ENCODE measurements around the gene PIR. TPM values are rescaled to one million over a fixed set of nuclear protein-coding genes. Genes with fewer than 3 reads are reported as not detected.

Gene PIR
- total RNA-seq, 1 donor from 2014 or later: 47.3 TPM

DNA sequence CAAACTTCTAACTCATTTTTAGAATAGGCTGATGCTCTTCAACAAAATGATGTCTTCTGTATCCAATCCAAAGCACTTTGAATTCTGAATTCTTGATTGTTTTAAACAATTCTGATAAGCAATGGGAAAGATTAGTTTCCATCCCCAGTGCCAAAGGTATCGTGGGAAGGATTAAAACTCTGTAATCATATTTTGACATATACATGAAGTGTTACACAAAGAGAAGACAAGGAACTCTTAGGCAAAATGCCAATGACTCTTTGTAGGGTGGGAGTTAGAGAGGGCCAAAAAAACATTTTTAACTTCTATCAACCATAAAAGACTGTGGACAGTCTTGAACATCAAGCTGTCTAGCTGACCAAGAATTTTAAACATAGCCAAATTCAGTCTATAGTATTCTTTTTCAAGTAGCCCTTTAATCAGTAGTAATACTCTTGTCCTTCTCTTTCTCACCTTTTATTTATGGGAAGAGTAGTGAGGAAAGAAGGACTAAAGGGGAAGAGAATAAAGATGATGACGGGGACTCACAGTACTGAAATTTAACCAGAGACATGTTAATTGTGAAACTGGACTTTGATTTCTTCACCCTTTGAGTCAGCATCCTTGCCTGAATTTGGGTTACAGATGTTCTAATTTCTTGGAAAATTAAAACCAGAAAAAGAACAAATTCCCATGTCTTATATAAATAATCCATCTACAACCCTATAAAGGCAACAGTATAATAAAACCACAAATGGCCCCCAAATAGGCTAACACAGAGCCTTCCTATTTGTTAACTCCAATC is 57.1 kb downstream of the PIR start:
- no peaks in the 10 kb centered on the region for H3K4me1 Mint-ChIP-seq (ENCODE audit: unreplicated experiment)
- no peak for DNase-seq (ENCODE audit: low spot score)
- no peaks in the 10 kb centered on the region for H3K9me3 Mint-ChIP-seq (ENCODE audit: unreplicated experiment)
- H3K4me3 Mint-ChIP-seq (ENCODE audit: unreplicated experiment): no peak overlapping the region
- H3K27me3 Mint-ChIP-seq (ENCODE audit: unreplicated experiment): no peaks in the 10 kb centered on the region
- peaks cover 18% of the 10 kb centered on the region for H3K36me3 Mint-ChIP-seq (ENCODE audit: low read depth, unreplicated experiment)
- H3K27ac Mint-ChIP-seq (ENCODE audit: unreplicated experiment): no peak overlapping the region
- TF ChIP-seq CTCF (IDR thresholded peaks at IDR 0.05; ENCODE audit: unreplicated experiment): no peak

GRCh38 chrX:15434205-15434604 is 58.9 kb downstream of the PIR start:
- Mint-ChIP-seq H3K4me3 (ENCODE audit: unreplicated experiment) (no peak overlapping the region), H3K27me3 (ENCODE audit: unreplicated experiment) (no peaks in the 10 kb centered on the region), H3K36me3 (ENCODE audit: low read depth, unreplicated experiment) (peaks cover 18% of the 10 kb centered on the region), H3K9me3 (ENCODE audit: unreplicated experiment) (no peaks in the 10 kb centered on the region), H3K4me1 (ENCODE audit: unreplicated experiment) (peaks cover 8% of the 10 kb centered on the region), H3K27ac (ENCODE audit: unreplicated experiment) (no peak overlapping the region)
- no peak for TF ChIP-seq CTCF (IDR thresholded peaks at IDR 0.05; ENCODE audit: unreplicated experiment)
- DNase-seq (ENCODE audit: low spot score): no peak

DNA sequence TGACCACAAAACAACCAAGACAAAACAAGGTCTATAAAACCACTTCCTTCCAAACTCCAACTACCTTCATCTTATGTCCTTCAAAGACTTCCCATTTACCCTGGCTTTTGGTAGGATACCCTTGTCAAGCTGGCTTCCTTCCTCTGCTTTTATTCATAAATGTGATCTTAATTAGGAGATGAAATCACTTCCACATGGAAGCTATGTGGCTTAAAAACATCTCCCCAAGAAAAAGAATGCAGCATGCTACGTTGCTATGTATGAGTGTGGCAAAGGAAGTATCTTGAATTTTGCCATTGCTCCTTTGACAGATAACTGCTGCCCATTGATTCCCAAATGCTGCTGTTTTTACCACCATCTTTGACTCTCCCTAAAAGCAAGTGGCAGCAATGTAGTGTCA is 62.5 kb downstream of the PIR start:
- Mint-ChIP-seq H3K4me3 (ENCODE audit: unreplicated experiment) (no peak overlapping the region), H3K9me3 (ENCODE audit: unreplicated experiment) (no peaks in the 10 kb centered on the region), H3K36me3 (ENCODE audit: low read depth, unreplicated experiment) (peaks cover 16% of the 10 kb centered on the region), H3K27ac (ENCODE audit: unreplicated experiment) (no peak overlapping the region), H3K4me1 (ENCODE audit: unreplicated experiment) (peaks cover 15% of the 10 kb centered on the region), H3K27me3 (ENCODE audit: unreplicated experiment) (no peaks in the 10 kb centered on the region)
- TF ChIP-seq CTCF (IDR thresholded peaks at IDR 0.05; ENCODE audit: unreplicated experiment): no peak
- no peak for DNase-seq (ENCODE audit: low spot score)

- H3K9me3 Mint-ChIP-seq (ENCODE audit: unreplicated experiment): no peaks in the 10 kb centered on the region
- no peak overlapping the region for H3K4me3 Mint-ChIP-seq (ENCODE audit: unreplicated experiment)
- H3K4me1 Mint-ChIP-seq (ENCODE audit: unreplicated experiment): peaks cover 15% of the 10 kb centered on the region
- H3K27ac Mint-ChIP-seq (ENCODE audit: unreplicated experiment): no peak overlapping the region
- H3K27me3 Mint-ChIP-seq (ENCODE audit: unreplicated experiment): no peaks in the 10 kb centered on the region
- no peak for DNase-seq (ENCODE audit: low spot score)
- no peak for TF ChIP-seq CTCF (IDR thresholded peaks at IDR 0.05; ENCODE audit: unreplicated experiment)
- peaks cover 16% of the 10 kb centered on the region for H3K36me3 Mint-ChIP-seq (ENCODE audit: low read depth, unreplicated experiment)
Measured at GRCh38 chrX:15430076-15430475, 63.1 kb downstream of the PIR start.

GRCh38 chrX:15425024-15425423 is 68.1 kb downstream of the PIR start:
- Mint-ChIP-seq H3K36me3 (ENCODE audit: low read depth, unreplicated experiment) (peaks cover 3% of the 10 kb centered on the region), H3K27ac (ENCODE audit: unreplicated experiment) (no peak overlapping the region), H3K4me1 (ENCODE audit: unreplicated experiment) (peaks cover 7% of the 10 kb centered on the region), H3K4me3 (ENCODE audit: unreplicated experiment) (no peak overlapping the region), H3K9me3 (ENCODE audit: unreplicated experiment) (no peaks in the 10 kb centered on the region), H3K27me3 (ENCODE audit: unreplicated experiment) (no peaks in the 10 kb centered on the region)
- DNase-seq (ENCODE audit: low spot score): no peak
- TF ChIP-seq CTCF (IDR thresholded peaks at IDR 0.05; ENCODE audit: unreplicated experiment): no peak

All from endothelial cell (in vitro differentiated cells).